HT-29 (cell line): ENCODE data around the gene CACNA1I. TPM values are rescaled to one million over a fixed set of nuclear protein-coding genes. Genes with fewer than 3 reads are reported as not detected.

Source experiments
- DNase-seq: peaks from one replicate; pipeline ENCODE4 v3.0.0-alpha.2; 2015; ENCODE audit warnings: low spot score
- total RNA-seq: library from RNA; depleted of rRNA; stranded (reverse); fragments of >200 nt; shearing (Covaris generic); gene quantifications from 2 replicates; pipeline ENCODE4 v1.2.3, GENCODE V29; 2014

The CACNA1I gene
- total RNA-seq, 1 experiment from 2014 or later = 0.03 TPM

- no peak for DNase-seq
Measured at GRCh38 chr22:39596601-39597000, 26.0 kb downstream of the CACNA1I start.

GRCh38 chr22:39597236-39597869 is 26.8 kb downstream of the CACNA1I start:
- no peak for DNase-seq

- peak; percentile 66 for DNase-seq
Measured at GRCh38 chr22:39598017-39598965, 27.7 kb downstream of the CACNA1I start.

GRCh38 chr22:39600491-39601179 is 30.1 kb downstream of the CACNA1I start:
- DNase-seq = no peak

GRCh38 chr22:39601180-39601535 is 30.6 kb downstream of the CACNA1I start:
- no peak for DNase-seq

- DNase-seq = no peak
Measured at GRCh38 chr22:39603345-39603744, 32.8 kb downstream of the CACNA1I start.

GRCh38 chr22:39610246-39610645 is 39.7 kb downstream of the CACNA1I start:
- no peak for DNase-seq

GRCh38 chr22:39610766-39611165 is 40.2 kb downstream of the CACNA1I start:
- DNase-seq = no peak

GRCh38 chr22:39611360-39611759 is 40.8 kb downstream of the CACNA1I start:
- no peak for DNase-seq

GRCh38 chr22:39612811-39613548 is 42.4 kb downstream of the CACNA1I start:
- DNase-seq = no peak

GRCh38 chr22:39613549-39613921 is 43.0 kb downstream of the CACNA1I start:
- no peak for DNase-seq

GRCh38 chr22:39614442-39614841 is 43.9 kb downstream of the CACNA1I start:
- no peak for DNase-seq

GRCh38 chr22:39616051-39616450 is 45.5 kb downstream of the CACNA1I start:
- DNase-seq = no peak

GRCh38 chr22:39616781-39617180 is 46.2 kb downstream of the CACNA1I start:
- no peak for DNase-seq

- DNase-seq = no peak
Measured at GRCh38 chr22:39617342-39617741, 46.8 kb downstream of the CACNA1I start.

GRCh38 chr22:39617970-39618757 is 47.6 kb downstream of the CACNA1I start:
- DNase-seq = no peak

- no peak for DNase-seq
Measured at GRCh38 chr22:39618996-39619530, 48.5 kb downstream of the CACNA1I start.

GRCh38 chr22:39620924-39621690 is 50.6 kb downstream of the CACNA1I start:
- DNase-seq = no peak

- DNase-seq = no peak
Measured at GRCh38 chr22:39621826-39622225, 51.3 kb downstream of the CACNA1I start.

- no peak for DNase-seq
Measured at GRCh38 chr22:39622881-39623367, 52.4 kb downstream of the CACNA1I start.
